NT2/D1 (cell line): ENCODE data around the gene XRN2.

Source experiments
- SUZ12 ChIP-seq: IDR thresholded peaks from 2 replicates; pipeline ENCODE4 v1.6.1; 2011; ENCODE audit not compliant: insufficient read length, insufficient read depth; ENCODE audit errors: extremely low read depth
- YY1 ChIP-seq: IDR thresholded peaks from 2 replicates; pipeline ENCODE4 v1.6.1; 2011; ENCODE audit not compliant: insufficient read length, insufficient read depth
- ZNF274 ChIP-seq: IDR thresholded peaks from 2 replicates; pipeline ENCODE4 v1.6.1; 2011; ENCODE audit warnings: mild to moderate bottlenecking, low read depth, low read length

GRCh38 chr20:21289651-21290050 lies 13.5 kb upstream of the XRN2 start:
- no peak for TF ChIP-seq YY1
- TF ChIP-seq SUZ12: no peak
- TF ChIP-seq ZNF274: no peak
